OCI-LY7 (cell line): Measurements from ENCODE around the gene ITM2B. TPM values are rescaled to one million over a fixed set of nuclear protein-coding genes. Genes with fewer than 3 reads are reported as not detected.

Experiments
- BruUV-seq: library from RNA; stranded (reverse); fragments of 400-500 nt; replicated peaks from 2 replicates; lab custom pipeline; 2021; lab: Mats Ljungman, UMichigan
- CTCF ChIA-PET: fragments of 300-600 bp; sonication (Branson Sonifier 250); formaldehyde crosslinking; loops from one replicate; lab custom pipeline; 2022; ENCODE audit warnings: antibody characterized with exemption; ENCODE audit not compliant: unreplicated experiment; lab: Charles Lee
- POLR2A ChIA-PET: fragments of 300-600 bp; sonication (Branson Sonifier 250); formaldehyde crosslinking; loops from one replicate; lab custom pipeline; 2022; ENCODE audit warnings: antibody characterized with exemption; lab: Charles Lee
- DNase-seq: peaks from one replicate; pipeline ENCODE4 v3.0.0-alpha.2; 2015; ENCODE audit warnings: low spot score
- H2AFZ ChIP-seq: fragments of 200-600 bp; sonication (generic), shearing (Covaris generic); 2 replicates; pipeline ENCODE4 v1.6.1; 2014; ENCODE audit warnings: mild to moderate bottlenecking, antibody characterized with exemption, low read length, moderate library complexity
- H3K27ac ChIP-seq: fragments of 200-600 bp; sonication (generic); 2 replicates; pipeline ENCODE4 v1.5.1; 2014; ENCODE audit warnings: mixed run types, low read depth, mild to moderate bottlenecking, moderate library complexity, low read length, inconsistent platforms; ENCODE audit not compliant: poor library complexity, severe bottlenecking
- H3K36me3 ChIP-seq: fragments of 200-600 bp; sonication (generic); 2 replicates; pipeline ENCODE4 v1.6.1; 2014; ENCODE audit warnings: mild to moderate bottlenecking, antibody characterized with exemption, low read length, moderate library complexity, mixed read lengths; ENCODE audit not compliant: insufficient read depth
- H3K4me1 ChIP-seq: fragments of 200-600 bp; sonication (generic); 2 replicates; pipeline ENCODE4 v1.5.1; 2014; ENCODE audit warnings: mild to moderate bottlenecking, low read length; ENCODE audit not compliant: insufficient read depth, poor library complexity, severe bottlenecking
- H3K4me2 ChIP-seq: fragments of 200-600 bp; sonication (generic); 2 replicates; pipeline ENCODE4 v1.6.1; 2014; ENCODE audit warnings: mild to moderate bottlenecking, low read length
- H3K4me3 ChIP-seq: fragments of 200-600 bp; sonication (generic); 2 replicates; pipeline ENCODE4 v1.5.1; 2014; ENCODE audit warnings: mild to moderate bottlenecking, low read depth, low read length; ENCODE audit not compliant: poor library complexity, severe bottlenecking
- H3K79me2 ChIP-seq: fragments of 200-600 bp; sonication (generic); 2 replicates; pipeline ENCODE4 v1.6.1; 2016; ENCODE audit warnings: low read depth, mild to moderate bottlenecking, low read length, moderate library complexity, mixed read lengths; ENCODE audit not compliant: insufficient read depth
- H3K9me2 ChIP-seq: fragments of 200-600 bp; sonication (generic); 2 replicates; pipeline ENCODE4 v1.6.1; 2016; ENCODE audit warnings: mild to moderate bottlenecking, low read length, mixed read lengths; ENCODE audit not compliant: insufficient read depth
- H3K9me3 ChIP-seq: fragments of 200-600 bp; sonication (generic); 2 replicates; pipeline ENCODE4 v1.6.1; 2014; ENCODE audit warnings: mild to moderate bottlenecking, mixed run types, low read length, mixed read lengths
- H4K20me1 ChIP-seq: fragments of 200-600 bp; sonication (generic); 2 replicates; pipeline ENCODE4 v1.6.1; 2014; ENCODE audit warnings: mild to moderate bottlenecking, antibody characterized with exemption, low read length, moderate library complexity, mixed read lengths; ENCODE audit not compliant: insufficient read depth
- EZH2phosphoT487 ChIP-seq: fragments of 200-600 bp; sonication (generic); IDR thresholded peaks from 2 replicates; pipeline ENCODE4 v1.6.1; 2018; ENCODE audit warnings: low read depth, borderline replicate concordance, mild to moderate bottlenecking, mixed run types, antibody characterized with exemption, low read length, moderate library complexity, mixed read lengths
- intact Hi-C: fragments of 100-400 bp; cut with micrococcal nuclease; formaldehyde crosslinking; loops from one replicate; pipeline ENCODE4 v1.10.0; 2022; ENCODE audit not compliant: unreplicated experiment
- total RNA-seq, 2 experiments: library from RNA; depleted of rRNA in 1 of 2; stranded (reverse); fragments of >200 nt in 1 of 2; shearing (Covaris generic) in 1 of 2; gene quantifications; 2 replicates each; pipeline ENCODE4 v1.2.3, GENCODE V29; 2014 to 2022
- TF ChIP-seq, protein P1 (sequence below): fragments of 200-600 bp; sonication (generic); conservative IDR thresholded peaks from 2 replicates; pipeline ENCODE4 v1.5.1; 2014; ENCODE audit warnings: mild to moderate bottlenecking, antibody characterized with exemption, low read length, moderate library complexity, mixed read lengths

The ITM2B gene
- total RNA-seq, 2 experiments from 2014 or later, result 14.7 to 43.3 TPM

GRCh38 chr13:48303359-48304142 is 70.5 kb downstream of the ITM2B start, which contains the start of gene RB1:
Gene RB1 (plus strand): TSS chr13:48303751. CDS start chr13:48303913, 162 bp downstream.
- POLR2A ChIA-PET, result interaction anchor here (0.7 kb wide), 4 partner anchors 40 to 259 kb away, joined by 3 to 6 read pairs (median 4); no protein-coding TSS in a partner anchor
- BruUV-seq, result TSS peak; percentile 89
- intact Hi-C loops, result loop anchor here (1.0 to 10.0 kb wide), 8 partner anchors 69 to 1319 kb away; partner anchors contain the start of genes FNDC3A and NUDT15

DNA sequence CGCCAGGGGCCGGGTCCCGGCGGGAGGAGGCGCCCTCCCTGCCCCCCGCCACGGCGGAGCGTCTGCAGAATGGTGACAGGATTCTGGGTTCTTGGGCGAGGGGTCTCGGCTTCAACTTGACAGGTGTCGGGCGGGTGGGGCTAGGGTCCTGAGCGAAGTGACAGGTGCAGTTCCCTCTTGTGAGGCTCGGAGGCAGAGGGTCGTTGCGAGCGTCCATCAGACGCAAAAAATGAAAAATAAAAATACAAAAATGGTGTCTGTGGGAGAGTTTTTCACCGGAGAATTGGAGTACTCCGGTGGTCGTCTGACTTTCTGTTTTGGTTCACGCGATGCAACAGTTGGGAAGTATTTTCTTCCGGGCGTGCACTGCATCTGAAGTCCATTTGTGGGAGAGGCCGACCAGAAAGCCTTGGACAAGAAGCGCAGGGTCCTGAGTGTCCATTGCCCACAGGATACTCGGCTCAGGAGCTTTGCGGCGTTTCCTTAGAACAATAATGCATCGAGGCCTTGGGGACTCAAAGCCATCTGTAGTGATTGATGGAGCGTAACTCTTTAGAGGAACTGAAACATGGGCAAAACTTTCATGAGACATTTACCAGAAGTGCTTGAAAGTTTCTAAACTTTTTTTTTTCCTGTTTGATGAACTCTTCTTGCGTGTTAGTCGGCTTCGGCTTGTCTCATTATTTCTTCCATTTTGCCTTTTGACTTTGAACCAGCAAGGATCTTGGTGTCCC is 71.3 kb downstream of the ITM2B start:
- no TSS peak for BruUV-seq
- H3K4me2 ChIP-seq, result peak overlapping the region; percentile 95
- DNase-seq, result peak; percentile 98
- ChIA-PET POLR2A (interaction anchor here (0.6 to 0.9 kb wide), 5 partner anchors 73 to 907 kb away, joined by 3 to 4 read pairs (median 3); no protein-coding TSS in a partner anchor), CTCF (no interaction called here)
- intact Hi-C loops, result loop anchor here (1.0 to 10.0 kb wide), 8 partner anchors 70 to 1320 kb away; partner anchors contain the start of genes FNDC3A and NUDT15
- peaks cover 28% of the 10 kb centered on the region for H3K4me1 ChIP-seq
- TF ChIP-seq, protein P1, sequence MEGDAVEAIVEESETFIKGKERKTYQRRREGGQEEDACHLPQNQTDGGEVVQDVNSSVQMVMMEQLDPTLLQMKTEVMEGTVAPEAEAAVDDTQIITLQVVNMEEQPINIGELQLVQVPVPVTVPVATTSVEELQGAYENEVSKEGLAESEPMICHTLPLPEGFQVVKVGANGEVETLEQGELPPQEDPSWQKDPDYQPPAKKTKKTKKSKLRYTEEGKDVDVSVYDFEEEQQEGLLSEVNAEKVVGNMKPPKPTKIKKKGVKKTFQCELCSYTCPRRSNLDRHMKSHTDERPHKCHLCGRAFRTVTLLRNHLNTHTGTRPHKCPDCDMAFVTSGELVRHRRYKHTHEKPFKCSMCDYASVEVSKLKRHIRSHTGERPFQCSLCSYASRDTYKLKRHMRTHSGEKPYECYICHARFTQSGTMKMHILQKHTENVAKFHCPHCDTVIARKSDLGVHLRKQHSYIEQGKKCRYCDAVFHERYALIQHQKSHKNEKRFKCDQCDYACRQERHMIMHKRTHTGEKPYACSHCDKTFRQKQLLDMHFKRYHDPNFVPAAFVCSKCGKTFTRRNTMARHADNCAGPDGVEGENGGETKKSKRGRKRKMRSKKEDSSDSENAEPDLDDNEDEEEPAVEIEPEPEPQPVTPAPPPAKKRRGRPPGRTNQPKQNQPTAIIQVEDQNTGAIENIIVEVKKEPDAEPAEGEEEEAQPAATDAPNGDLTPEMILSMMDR, result no peak
- TF ChIP-seq EZH2phosphoT487, result no peak
- no peaks in the 10 kb centered on the region for H3K9me3 ChIP-seq
- H2AFZ ChIP-seq, result peak overlapping the region; percentile 95; the same call in 1 of the 2 replicates
- H3K9me2 ChIP-seq, result no peaks in the 10 kb centered on the region
- peak overlapping the region; percentile 93 for H3K4me3 ChIP-seq
- peaks cover 43% of the 10 kb centered on the region for H3K36me3 ChIP-seq
- peaks cover 15% of the 10 kb centered on the region; the same call in 1 of the 2 replicates for H4K20me1 ChIP-seq
- peak overlapping the region; percentile 94 for H3K27ac ChIP-seq
- H3K79me2 ChIP-seq, result peaks cover 45% of the 10 kb centered on the region

More at GRCh38 chr13:48303359-48304142, 70.5 kb downstream of the ITM2B start, which contains the start of gene RB1:
- Histone ChIP-seq H2AFZ (peak within 1 kb of the TSS; percentile 95), H3K4me1 (peaks cover 28% of the 10 kb centered on the region), H3K79me2 (peaks cover 37% of the 10 kb centered on the region), H3K27ac (peak within 1 kb of the TSS; percentile 94), H3K4me2 (peak within 1 kb of the TSS; percentile 95), H3K9me2 (no peaks in the 10 kb centered on the region), H3K4me3 (peak within 1 kb of the TSS; percentile 93), H3K36me3 (peaks cover 36% of the 10 kb centered on the region), H3K9me3 (no peaks in the 10 kb centered on the region), H4K20me1 (peaks cover 15% of the 10 kb centered on the region; the same call in 1 of the 2 replicates)
- peak; percentile 92 for DNase-seq
- CTCF ChIA-PET, result no interaction called here
- TF ChIP-seq, protein P1, result no peak
- no peak for TF ChIP-seq EZH2phosphoT487
